Fibroblast of pulmonary artery (primary cell): ENCODE measurements around the gene PMEPA1.

Experiments used
- DNase-seq: peaks from one replicate; pipeline ENCODE4 v3.0.0-alpha.2; 2010; ENCODE audit warnings: low read depth
- H3K4me3 ChIP-seq: replicated peaks from 2 replicates; pipeline ENCODE4 v1.5.1; 2011; ENCODE audit warnings: low read depth, mild to moderate bottlenecking, control low read depth, low read length, moderate library complexity
- CTCF ChIP-seq: IDR thresholded peaks from 2 replicates; pipeline ENCODE4 v1.5.1; 2011; ENCODE audit warnings: mild to moderate bottlenecking, control low read depth, low read length, inconsistent platforms; ENCODE audit errors: missing control alignments

PMEPA1 gene

DNA sequence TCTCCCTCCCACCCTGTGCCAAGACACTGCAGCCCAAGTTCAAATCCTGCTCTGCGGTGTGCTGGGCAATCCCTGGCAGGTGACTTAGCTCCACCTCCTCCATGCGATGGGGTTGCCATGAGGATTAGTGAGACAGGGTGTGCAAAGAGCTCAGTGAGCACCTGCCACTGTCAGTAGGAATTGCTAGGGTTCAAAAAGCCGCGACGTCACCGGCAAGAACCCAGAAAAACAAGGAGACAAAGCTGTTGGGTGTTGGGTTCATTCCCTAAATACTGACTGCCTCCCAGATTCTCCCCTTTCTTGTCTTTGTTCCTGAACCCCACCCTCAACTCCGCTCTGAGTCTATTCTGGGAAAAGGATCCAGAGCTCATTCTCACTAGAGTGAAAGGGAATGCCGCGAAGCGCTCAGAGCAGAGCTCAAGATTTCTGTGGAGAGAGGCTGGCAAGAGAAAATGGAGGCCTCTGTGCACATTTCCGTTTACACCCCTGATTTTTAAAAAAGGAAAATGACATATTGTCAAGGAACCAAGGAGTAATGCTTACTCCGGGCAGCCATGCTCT is 13.3 kb downstream of the PMEPA1 start:
- no peak overlapping the region for H3K4me3 ChIP-seq
- no peak for TF ChIP-seq CTCF
- no peak for DNase-seq

GRCh38 chr20:57695940-57696339 is 13.9 kb downstream of the PMEPA1 start:
- TF ChIP-seq CTCF: no peak
- DNase-seq: no peak
- H3K4me3 ChIP-seq: no peak overlapping the region

DNA sequence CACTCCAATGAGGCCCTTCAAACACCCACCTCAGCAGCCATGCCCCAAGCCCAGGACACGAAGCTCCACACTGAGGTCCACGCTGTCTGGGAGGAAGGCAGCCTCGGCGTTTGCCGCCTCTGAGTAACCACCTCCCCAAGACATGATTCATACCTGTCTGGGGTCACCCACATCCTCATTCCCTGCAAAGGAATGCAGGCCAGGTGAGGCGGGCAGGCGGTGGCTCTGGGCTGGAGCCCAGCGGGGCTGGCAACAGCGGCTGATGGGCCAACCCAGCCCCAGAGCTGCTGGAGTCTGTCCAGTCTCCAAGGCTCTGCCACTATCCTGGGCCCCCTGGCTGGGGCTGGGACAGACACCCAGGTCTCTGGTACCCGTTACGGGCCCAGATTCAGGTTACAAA is 14.8 kb downstream of the PMEPA1 start:
- no peak overlapping the region for H3K4me3 ChIP-seq
- no peak for DNase-seq
- TF ChIP-seq CTCF: no peak

DNA sequence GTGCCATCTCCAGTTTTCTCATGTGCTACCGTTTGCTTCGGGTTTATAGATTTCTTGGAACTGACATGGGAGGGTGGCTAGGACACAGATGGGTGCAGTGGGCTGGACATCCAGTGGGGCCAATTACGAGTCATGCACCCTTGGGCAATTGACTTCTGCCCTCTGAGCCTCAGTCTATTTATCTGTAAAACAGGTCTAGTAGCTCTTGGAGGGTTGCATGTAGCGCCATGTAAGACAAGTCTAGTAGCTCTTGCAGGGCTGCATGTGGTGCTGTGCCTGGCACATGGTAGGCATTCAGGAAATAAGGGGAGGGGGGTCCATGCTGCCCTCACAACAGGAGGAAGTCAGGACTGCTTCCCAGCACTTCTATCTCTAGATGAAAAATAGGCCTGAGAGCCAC is 15.3 kb downstream of the PMEPA1 start:
- H3K4me3 ChIP-seq: no peak overlapping the region
- no peak for DNase-seq
- TF ChIP-seq CTCF: no peak

DNA sequence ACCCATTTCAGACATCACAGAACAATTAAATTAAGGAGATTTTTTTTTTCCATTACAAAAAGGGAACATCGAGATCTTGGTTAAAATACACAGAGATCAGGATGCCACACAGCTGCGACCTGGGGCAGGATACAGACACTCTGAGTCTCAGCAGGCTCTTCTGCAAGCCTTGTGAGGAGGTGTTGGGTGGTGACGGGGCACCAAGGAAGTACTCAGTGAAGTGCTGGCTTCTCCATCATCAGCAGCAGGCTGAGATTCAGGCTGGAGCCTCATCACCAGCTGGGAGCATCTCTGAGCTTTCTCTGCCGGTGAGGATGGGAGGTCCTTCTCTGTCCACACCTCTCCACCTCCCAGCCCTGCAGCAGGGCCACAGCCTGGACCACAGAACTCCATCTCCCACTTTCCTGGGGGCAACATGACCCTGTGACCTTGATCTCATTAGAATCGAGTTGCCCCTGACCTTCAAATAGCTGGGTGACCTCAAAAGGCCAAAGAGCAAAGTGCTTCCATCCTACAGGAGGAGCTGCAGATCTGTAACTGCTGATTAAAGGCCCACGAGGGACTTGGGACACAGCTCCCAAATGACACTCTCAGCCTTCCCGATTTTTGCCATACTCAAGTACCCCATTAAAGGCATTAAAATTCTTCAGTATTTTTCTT is 16.0 kb downstream of the PMEPA1 start:
- no peak for TF ChIP-seq CTCF
- no peak for DNase-seq
- H3K4me3 ChIP-seq: no peak overlapping the region

GRCh38 chr20:57693002-57693582 is 16.7 kb downstream of the PMEPA1 start:
- no peak for TF ChIP-seq CTCF
- DNase-seq: no peak
- H3K4me3 ChIP-seq: no peak overlapping the region

- no peak for DNase-seq
- TF ChIP-seq CTCF: no peak
- no peak overlapping the region for H3K4me3 ChIP-seq
Observed at GRCh38 chr20:57692393-57692792, 17.4 kb downstream of the PMEPA1 start.
